Keratinocyte (primary cell): ENCODE results near the gene PLD5. TPM values are rescaled to one million over a fixed set of nuclear protein-coding genes. Genes with fewer than 3 reads are reported as not detected.

Source experiments
- DNase-seq: peaks from one replicate; pipeline ENCODE4 v3.0.0-alpha.2; 2011; ENCODE audit warnings: low read depth, missing footprints, low spot score
- FAIRE-seq: peaks from 2 replicates; lab custom pipeline; 2011; peaks lifted over from hg19 to GRCh38; lab: Jason Lieb, UNC
- H2AFZ ChIP-seq: 2 replicates; pipeline ENCODE4 v1.6.0; 2012; ENCODE audit warnings: low read length, control low read depth, inconsistent platforms; ENCODE audit not compliant: control insufficient read depth
- H3K27ac ChIP-seq: 2 replicates; pipeline ENCODE4 v1.5.1; 2011; ENCODE audit warnings: low read length; ENCODE audit not compliant: control insufficient read depth, insufficient read depth
- H3K27me3 ChIP-seq: 3 replicates; pipeline ENCODE4 v1.6.0; 2011; ENCODE audit warnings: low read length; ENCODE audit not compliant: control insufficient read depth, insufficient read depth; ENCODE audit errors: extremely low read depth
- H3K36me3 ChIP-seq, 2 experiments: 2 replicates in 1 of 2; 3 replicates in 1 of 2; pipeline ENCODE4 v1.5.1; 2011; ENCODE audit warnings: low read length in 2 of 2, mild to moderate bottlenecking in 1 of 2; ENCODE audit not compliant: control insufficient read depth in 2 of 2, insufficient read depth in 2 of 2; ENCODE audit errors: extremely low read depth in 1 of 2
- H3K4me1 ChIP-seq: 3 replicates; pipeline ENCODE4 v1.5.1; 2011; ENCODE audit warnings: low read length; ENCODE audit not compliant: control insufficient read depth, insufficient read depth; ENCODE audit errors: extremely low read depth
- H3K4me2 ChIP-seq: 3 replicates; pipeline ENCODE4 v1.6.0; 2011; ENCODE audit warnings: low read depth, low read length; ENCODE audit not compliant: control insufficient read depth, insufficient read depth; ENCODE audit errors: extremely low read depth
- H3K4me3 ChIP-seq, 3 experiments: fragments of 200-600 bp in 1 of 3; sonication (generic) in 1 of 3; 2 replicates in 2 of 3; 3 replicates in 1 of 3; pipeline ENCODE4 v1.5.1; 2011 to 2016; ENCODE audit warnings: low read length in 3 of 3, mild to moderate bottlenecking in 3 of 3, control low read depth in 2 of 3, inconsistent platforms in 1 of 3, low read depth in 1 of 3, mixed read lengths in 1 of 3, mixed run types in 1 of 3, moderate library complexity in 1 of 3; ENCODE audit not compliant: control insufficient read depth in 2 of 3, insufficient read depth in 2 of 3; ENCODE audit errors: extremely low read depth in 1 of 3
- H3K79me2 ChIP-seq: 2 replicates; pipeline ENCODE4 v1.6.0; 2012; ENCODE audit warnings: low read length; ENCODE audit not compliant: control insufficient read depth, insufficient read depth
- H3K9ac ChIP-seq: 3 replicates; pipeline ENCODE4 v1.6.0; 2011; ENCODE audit warnings: low read length; ENCODE audit not compliant: control insufficient read depth, insufficient read depth; ENCODE audit errors: extremely low read depth
- H3K9me1 ChIP-seq: 3 replicates; pipeline ENCODE4 v1.6.0; 2011; ENCODE audit warnings: low read length; ENCODE audit not compliant: control insufficient read depth, insufficient read depth; ENCODE audit errors: extremely low read depth
- H3K9me3 ChIP-seq: 2 replicates; pipeline ENCODE4 v1.5.1; 2012; ENCODE audit warnings: low read depth, low read length; ENCODE audit not compliant: control insufficient read depth
- H4K20me1 ChIP-seq: 3 replicates; pipeline ENCODE4 v1.6.0; 2011; ENCODE audit warnings: low read length; ENCODE audit not compliant: control insufficient read depth, insufficient read depth; ENCODE audit errors: extremely low read depth
- CTCF ChIP-seq, 3 experiments: IDR thresholded peaks in 1 of 3; conservative IDR thresholded peaks in 1 of 3; optimal IDR thresholded peaks in 1 of 3; 2 replicates in 2 of 3; 3 replicates in 1 of 3; pipeline versions ENCODE3 to v1.5.1; 2011; ENCODE audit warnings: low read length in 3 of 3, mild to moderate bottlenecking in 3 of 3, moderate library complexity in 2 of 3, control low read depth in 1 of 3, inconsistent platforms in 1 of 3; ENCODE audit not compliant: insufficient read depth in 2 of 3; ENCODE audit errors: extremely low read depth in 1 of 3
- EZH2 ChIP-seq: IDR thresholded peaks from one replicate; pipeline ENCODE4 v1.6.1; 2012; ENCODE audit warnings: inconsistent platforms, mild to moderate bottlenecking, low read length, moderate library complexity
- dilution Hi-C: fragments of 300-500 bp; cut with MboI; formaldehyde crosslinking; loops from one replicate; pipeline ENCODE4 v1.7.0; 2020; ENCODE audit warnings: low sequenced_read_pairs; ENCODE audit not compliant: extremely low pct_ligation_motif_present
- polyA plus RNA-seq, 5 experiments: library from polyadenylated mRNA; depleted of rRNA in 3 of 5; stranded (reverse) in 3 of 5; stranded (forward) in 1 of 5; unstranded in 1 of 5; fragments of >200 nt; gene quantifications; 1 replicate in 1 of 5; 2 replicates in 3 of 5; 3 replicates in 1 of 5; pipeline versions ENCODE4 v1.2.1 to v1.2.3, GENCODE V29; 2011 to 2012; ENCODE audit warnings: missing spikeins in 2 of 5, low read depth in 1 of 5, low replicate concordance in 1 of 5

Gene PLD5
- polyA plus RNA-seq, 1 donor (not counting 4 experiments of a cell fraction or from before 2014, with no cell fraction given) = 7.2 TPM

- Histone ChIP-seq H3K4me3 (no peak overlapping the region), H4K20me1 (no peaks in the 10 kb centered on the region), H3K4me2 (no peak overlapping the region), H3K36me3 (peaks cover 0 to 3% of the 10 kb centered on the region in 2 experiments), H3K9me3 (no peaks in the 10 kb centered on the region), H3K9ac (no peak overlapping the region), H3K79me2 (no peaks in the 10 kb centered on the region), H3K27ac (no peak overlapping the region), H3K9me1 (no peaks in the 10 kb centered on the region), H2AFZ (no peak overlapping the region), H3K27me3 (no peaks in the 10 kb centered on the region), H3K4me1 (no peaks in the 10 kb centered on the region)
- DNase-seq (no peak), FAIRE-seq (no peak)
- TF ChIP-seq EZH2 = no peak
- no peak for TF ChIP-seq CTCF (optimal IDR thresholded peaks at IDR 0.05 in 1 of 3, IDR thresholded peaks at IDR 0.05 in 1 of 3, conservative IDR thresholded peaks at IDR 0.05 in 1 of 3; ENCODE audit: extremely low read depth in 1 of 3, insufficient read depth in 2 of 3, low read length in 3 of 3)
- dilution Hi-C loops = no loop called here
These were observed 300.0 kb downstream of the PLD5 start for GRCh38 chr1:242224461-242224860.

DNA sequence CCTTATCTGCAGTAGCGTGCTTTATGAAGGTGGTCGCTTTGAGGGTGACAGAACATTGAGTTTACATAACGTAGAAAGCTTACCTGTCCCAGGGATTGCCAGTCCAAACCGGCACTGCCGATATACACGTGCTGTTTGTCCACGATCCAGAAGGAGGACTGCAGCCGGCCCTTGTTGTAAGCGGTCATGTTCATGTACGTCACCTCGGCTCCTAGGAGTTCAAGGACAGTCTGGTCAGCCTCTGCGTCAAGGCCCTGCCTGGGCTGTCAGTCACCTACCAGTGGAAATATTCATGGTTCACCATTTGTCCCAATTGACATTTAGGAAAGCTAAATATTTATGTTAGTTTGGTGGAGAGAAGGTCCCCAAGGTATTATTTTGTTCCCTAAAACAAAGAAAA lies 304.6 kb downstream of the PLD5 start:
- TF ChIP-seq EZH2 = no peak
- no peak for TF ChIP-seq CTCF (optimal IDR thresholded peaks at IDR 0.05 in 1 of 3, IDR thresholded peaks at IDR 0.05 in 1 of 3, conservative IDR thresholded peaks at IDR 0.05 in 1 of 3; ENCODE audit: extremely low read depth in 1 of 3, insufficient read depth in 2 of 3, low read length in 3 of 3)
- Histone ChIP-seq H2AFZ (no peak overlapping the region), H3K27me3 (no peaks in the 10 kb centered on the region), H3K36me3 (peaks cover 0 to 7% of the 10 kb centered on the region in 2 experiments), H3K4me1 (no peaks in the 10 kb centered on the region), H3K9me1 (no peaks in the 10 kb centered on the region), H3K9me3 (no peaks in the 10 kb centered on the region), H3K27ac (no peak overlapping the region), H3K79me2 (no peaks in the 10 kb centered on the region), H3K9ac (no peak overlapping the region), H4K20me1 (no peaks in the 10 kb centered on the region), H3K4me2 (no peak overlapping the region), H3K4me3 (no peak overlapping the region)
- DNase-seq (no peak), FAIRE-seq (no peak)
- dilution Hi-C loops = no loop called here
